ENCODE data around the gene DGKA.
"Not testable (repeated sequence)": the region's sequence is repeated elsewhere in the genome, so short reads cannot be mapped to it uniquely, and the experiment has no call there.

The DGKA gene

DNA sequence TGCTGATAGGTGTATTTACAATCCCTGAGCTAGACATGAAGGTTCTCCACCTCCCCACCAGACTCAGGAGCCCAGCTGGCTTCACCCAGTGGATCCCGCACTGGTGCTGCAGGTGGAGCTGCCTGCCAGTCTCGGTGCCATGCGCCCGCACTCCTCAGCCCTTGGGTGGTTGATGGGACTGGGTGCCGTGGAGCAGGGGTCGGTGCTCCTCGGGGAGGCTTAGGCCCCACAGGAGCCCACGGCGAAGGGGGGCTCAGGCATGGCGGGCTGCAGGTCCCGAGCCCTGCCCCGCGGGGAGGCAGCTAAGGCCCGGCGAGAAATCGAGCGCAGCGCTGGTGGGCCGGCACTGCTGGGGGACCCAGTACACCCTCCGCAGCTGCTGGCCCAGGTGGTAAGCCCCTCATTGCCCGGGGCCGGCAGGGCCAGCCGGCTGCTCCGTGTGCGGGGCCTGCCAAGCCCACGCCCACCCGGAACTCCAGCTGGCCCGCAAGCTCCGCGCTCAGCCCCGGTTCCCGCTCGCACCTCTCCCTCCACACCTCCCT lies 69.1 kb downstream of the DGKA start:
- DNase-seq: not testable (repeated sequence)

DNA sequence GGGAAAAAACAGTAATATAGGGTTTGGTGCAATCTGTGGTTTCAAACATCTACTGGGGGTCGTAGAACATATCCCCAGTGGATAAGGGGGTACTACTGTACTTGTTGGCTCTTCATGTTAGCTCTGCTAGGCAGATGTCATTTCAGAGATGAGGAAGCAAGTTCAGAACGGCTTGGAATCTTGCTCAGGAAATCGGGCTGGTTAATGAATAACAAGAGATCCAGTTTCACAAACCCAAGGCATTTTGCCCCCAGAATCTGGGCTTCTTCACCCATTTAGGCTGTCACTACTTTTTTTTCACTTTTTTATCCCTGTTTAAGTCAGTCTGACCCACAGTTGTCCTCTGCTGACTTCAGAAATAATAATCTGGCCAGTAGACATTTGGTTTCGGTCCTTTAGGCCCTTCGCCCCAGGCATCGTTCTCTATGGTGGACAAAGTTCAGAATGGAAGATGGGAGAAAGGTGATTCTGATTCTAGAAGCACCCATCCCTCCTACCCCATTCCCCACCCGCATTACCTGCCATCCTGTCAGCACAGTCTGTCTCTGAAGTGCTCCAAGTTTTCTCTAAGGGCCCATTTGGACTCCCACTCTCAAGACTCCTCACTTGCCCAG lies 70.6 kb downstream of the DGKA start:
- DNase-seq: no peak

DNA sequence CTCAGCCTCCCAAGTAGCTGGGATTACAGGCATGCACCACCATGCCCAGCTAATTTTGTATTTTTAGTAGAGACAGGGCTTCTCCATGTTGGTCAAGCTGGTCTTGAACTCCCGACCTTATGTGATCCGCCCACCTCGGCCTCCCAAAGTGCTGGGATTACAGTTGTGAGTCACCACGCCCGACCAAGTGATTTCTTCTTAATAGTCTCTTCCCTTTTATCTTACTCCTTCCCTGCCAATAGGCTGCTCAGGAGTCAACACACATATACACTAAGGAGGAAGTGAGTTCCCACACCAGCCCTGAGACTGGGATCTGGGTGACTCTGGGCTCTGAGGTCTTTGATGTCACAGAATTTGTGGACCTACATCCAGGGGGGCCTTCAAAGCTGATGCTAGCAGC lies 72.4 kb downstream of the DGKA start:
- not testable (repeated sequence) for DNase-seq

Data from stimulated activated CD4-positive, alpha-beta T cell treated with anti-CD3 and anti-CD28 coated beads, Interleukin-4, amount 100 ng/mL, for 24 hours (primary cell).